OCI-LY7 (cell line): ENCODE data around the gene PLD6. TPM values are rescaled to one million over a fixed set of nuclear protein-coding genes. Genes with fewer than 3 reads are reported as not detected.

Experiments used
- BruUV-seq: library from RNA; stranded (reverse); fragments of 400-500 nt; replicated peaks from 2 replicates; lab custom pipeline; 2021; lab: Mats Ljungman, UMichigan
- CTCF ChIA-PET: fragments of 300-600 bp; sonication (Branson Sonifier 250); formaldehyde crosslinking; loops from one replicate; lab custom pipeline; 2022; ENCODE audit warnings: antibody characterized with exemption; ENCODE audit not compliant: unreplicated experiment; lab: Charles Lee
- POLR2A ChIA-PET: fragments of 300-600 bp; sonication (Branson Sonifier 250); formaldehyde crosslinking; loops from one replicate; lab custom pipeline; 2022; ENCODE audit warnings: antibody characterized with exemption; lab: Charles Lee
- DNase-seq: peaks from one replicate; pipeline ENCODE4 v3.0.0-alpha.2; 2015; ENCODE audit warnings: low spot score
- H2AFZ ChIP-seq: fragments of 200-600 bp; sonication (generic), shearing (Covaris generic); 2 replicates; pipeline ENCODE4 v1.6.1; 2014; ENCODE audit warnings: mild to moderate bottlenecking, antibody characterized with exemption, low read length, moderate library complexity
- H3K27ac ChIP-seq: fragments of 200-600 bp; sonication (generic); 2 replicates; pipeline ENCODE4 v1.5.1; 2014; ENCODE audit warnings: mixed run types, low read depth, mild to moderate bottlenecking, moderate library complexity, low read length, inconsistent platforms; ENCODE audit not compliant: poor library complexity, severe bottlenecking
- H3K36me3 ChIP-seq: fragments of 200-600 bp; sonication (generic); 2 replicates; pipeline ENCODE4 v1.6.1; 2014; ENCODE audit warnings: mild to moderate bottlenecking, antibody characterized with exemption, low read length, moderate library complexity, mixed read lengths; ENCODE audit not compliant: insufficient read depth
- H3K4me1 ChIP-seq: fragments of 200-600 bp; sonication (generic); 2 replicates; pipeline ENCODE4 v1.5.1; 2014; ENCODE audit warnings: mild to moderate bottlenecking, low read length; ENCODE audit not compliant: insufficient read depth, poor library complexity, severe bottlenecking
- H3K4me2 ChIP-seq: fragments of 200-600 bp; sonication (generic); 2 replicates; pipeline ENCODE4 v1.6.1; 2014; ENCODE audit warnings: mild to moderate bottlenecking, low read length
- H3K4me3 ChIP-seq: fragments of 200-600 bp; sonication (generic); 2 replicates; pipeline ENCODE4 v1.5.1; 2014; ENCODE audit warnings: mild to moderate bottlenecking, low read depth, low read length; ENCODE audit not compliant: poor library complexity, severe bottlenecking
- H3K79me2 ChIP-seq: fragments of 200-600 bp; sonication (generic); 2 replicates; pipeline ENCODE4 v1.6.1; 2016; ENCODE audit warnings: low read depth, mild to moderate bottlenecking, low read length, moderate library complexity, mixed read lengths; ENCODE audit not compliant: insufficient read depth
- H3K9me2 ChIP-seq: fragments of 200-600 bp; sonication (generic); 2 replicates; pipeline ENCODE4 v1.6.1; 2016; ENCODE audit warnings: mild to moderate bottlenecking, low read length, mixed read lengths; ENCODE audit not compliant: insufficient read depth
- H3K9me3 ChIP-seq: fragments of 200-600 bp; sonication (generic); 2 replicates; pipeline ENCODE4 v1.6.1; 2014; ENCODE audit warnings: mild to moderate bottlenecking, mixed run types, low read length, mixed read lengths
- H4K20me1 ChIP-seq: fragments of 200-600 bp; sonication (generic); 2 replicates; pipeline ENCODE4 v1.6.1; 2014; ENCODE audit warnings: mild to moderate bottlenecking, antibody characterized with exemption, low read length, moderate library complexity, mixed read lengths; ENCODE audit not compliant: insufficient read depth
- CTCF ChIP-seq: fragments of 200-600 bp; sonication (generic); conservative IDR thresholded peaks from 2 replicates; pipeline ENCODE4 v1.5.1; 2014; ENCODE audit warnings: mild to moderate bottlenecking, antibody characterized with exemption, low read length, moderate library complexity, mixed read lengths
- EZH2phosphoT487 ChIP-seq: fragments of 200-600 bp; sonication (generic); IDR thresholded peaks from 2 replicates; pipeline ENCODE4 v1.6.1; 2018; ENCODE audit warnings: low read depth, borderline replicate concordance, mild to moderate bottlenecking, mixed run types, antibody characterized with exemption, low read length, moderate library complexity, mixed read lengths
- intact Hi-C: fragments of 100-400 bp; cut with micrococcal nuclease; formaldehyde crosslinking; loops from one replicate; pipeline ENCODE4 v1.10.0; 2022; ENCODE audit not compliant: unreplicated experiment
- total RNA-seq, 2 experiments: library from RNA; depleted of rRNA in 1 of 2; stranded (reverse); fragments of >200 nt in 1 of 2; shearing (Covaris generic) in 1 of 2; gene quantifications; 2 replicates each; pipeline ENCODE4 v1.2.3, GENCODE V29; 2014 to 2022

Gene PLD6
- total RNA-seq, 2 experiments from 2014 or later, result not detected

- no peaks in the 10 kb centered on the region for H3K79me2 ChIP-seq
- no peaks in the 10 kb centered on the region for H3K9me2 ChIP-seq
- no peaks in the 10 kb centered on the region for H4K20me1 ChIP-seq
- no peak overlapping the region for H2AFZ ChIP-seq
- no TSS peak for BruUV-seq
- no peak overlapping the region for H3K4me2 ChIP-seq
- no peak overlapping the region for H3K4me3 ChIP-seq
- no peak overlapping the region for H3K27ac ChIP-seq
- H3K4me1 ChIP-seq, result peaks cover 3% of the 10 kb centered on the region
- DNase-seq, result no peak
- CTCF ChIA-PET, result no interaction called here
- intact Hi-C loops, result no loop called here
- TF ChIP-seq EZH2phosphoT487, result no peak
- no peak for TF ChIP-seq CTCF
- H3K9me3 ChIP-seq, result no peaks in the 10 kb centered on the region
- H3K36me3 ChIP-seq, result peaks cover 50% of the 10 kb centered on the region
- POLR2A ChIA-PET, result no interaction called here
These were observed 30.8 kb downstream of the PLD6 start for GRCh38 chr17:17175340-17175739.

- Histone ChIP-seq H3K4me3 (no peak overlapping the region), H3K79me2 (no peaks in the 10 kb centered on the region), H3K4me1 (peaks cover 3% of the 10 kb centered on the region), H3K4me2 (no peak overlapping the region), H3K9me2 (no peaks in the 10 kb centered on the region), H2AFZ (no peak overlapping the region), H3K9me3 (no peaks in the 10 kb centered on the region), H3K27ac (no peak overlapping the region), H3K36me3 (peaks cover 40% of the 10 kb centered on the region; the same call in 1 of the 2 replicates), H4K20me1 (no peaks in the 10 kb centered on the region)
- no peak for TF ChIP-seq EZH2phosphoT487
- TF ChIP-seq CTCF, result no peak
- no peak for DNase-seq
- no TSS peak for BruUV-seq
- CTCF ChIA-PET, result no interaction called here
- intact Hi-C loops, result no loop called here
- POLR2A ChIA-PET, result no interaction called here
These were observed 32.2 kb downstream of the PLD6 start for GRCh38 chr17:17173921-17174320.

- no peak overlapping the region for H3K4me2 ChIP-seq
- intact Hi-C loops, result no loop called here
- no peak for TF ChIP-seq EZH2phosphoT487
- no peak for TF ChIP-seq CTCF
- peaks cover 36% of the 10 kb centered on the region; the same call in 1 of the 2 replicates for H3K36me3 ChIP-seq
- DNase-seq, result no peak
- no peaks in the 10 kb centered on the region for H3K9me3 ChIP-seq
- no TSS peak for BruUV-seq
- no peaks in the 10 kb centered on the region for H3K79me2 ChIP-seq
- no peaks in the 10 kb centered on the region for H3K9me2 ChIP-seq
- no peak overlapping the region for H3K27ac ChIP-seq
- no peak overlapping the region for H3K4me3 ChIP-seq
- H3K4me1 ChIP-seq, result peaks cover 3% of the 10 kb centered on the region
- CTCF ChIA-PET, result no interaction called here
- POLR2A ChIA-PET, result interaction anchor here (0.6 kb wide), 1 partner anchor 18 kb away, joined by 3 read pairs; no protein-coding TSS in a partner anchor
- H4K20me1 ChIP-seq, result no peaks in the 10 kb centered on the region
- H2AFZ ChIP-seq, result no peak overlapping the region
These were observed 33.1 kb downstream of the PLD6 start for GRCh38 chr17:17172990-17173389.
